Measurements from ENCODE around the gene NT5DC2.

GRCh38 chr3:52547143-52547542 is 13.5 kb upstream of the NT5DC2 start:
- TF ChIP-seq CTCF (conservative IDR thresholded peaks at IDR 0.05; ENCODE audit: low read depth, low read length) (no peak), EZH2phosphoT487 (IDR thresholded peaks at IDR 0.05; ENCODE audit: borderline replicate concordance, low read length) (no peak)

Measured in PC-3 (cell line).